Measurements from ENCODE around the gene ZMIZ1.

Gene ZMIZ1

GRCh38 chr10:79142064-79142491 is 73.3 kb downstream of the ZMIZ1 start:
- DNase-seq, result no peak

DNA sequence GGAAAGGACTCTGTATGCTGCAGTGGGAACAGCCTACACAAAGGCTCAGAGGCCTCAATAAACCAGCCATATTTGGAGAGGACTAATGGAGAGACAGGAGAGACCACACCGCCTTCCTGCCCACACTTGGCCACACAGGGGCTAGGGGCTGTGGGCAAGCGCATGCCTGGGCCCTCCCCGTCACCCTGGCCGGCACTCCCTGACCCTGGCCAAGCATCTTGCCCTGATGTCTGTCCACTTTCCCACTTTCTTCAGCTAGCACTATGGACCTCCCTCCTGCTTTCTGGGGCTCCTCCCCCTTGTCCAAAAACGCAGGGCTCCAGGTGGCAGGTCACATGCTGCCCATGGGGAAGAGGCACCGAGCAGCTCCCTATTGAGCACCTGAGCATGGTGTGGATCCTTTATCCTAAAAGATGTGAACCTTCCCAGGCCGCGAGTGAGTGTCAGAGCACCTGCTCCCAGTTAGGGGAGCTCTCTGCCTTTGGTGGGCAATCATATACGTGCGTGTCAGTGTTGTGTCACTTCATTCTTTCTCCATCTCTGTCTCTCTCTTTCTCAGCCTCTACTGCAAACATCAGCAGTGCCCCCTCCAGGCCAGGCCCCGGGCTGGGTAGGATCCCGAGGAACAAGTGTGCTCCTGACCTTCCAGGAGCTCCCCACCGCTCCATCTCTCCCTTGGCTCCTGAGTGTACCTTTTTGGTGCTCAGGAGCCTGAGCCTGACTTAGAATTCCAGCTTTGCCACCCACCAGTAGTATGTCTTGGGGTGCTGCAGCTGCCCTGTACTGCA is 74.0 kb downstream of the ZMIZ1 start:
- no peak for DNase-seq

- no peak for DNase-seq
These were observed 75.1 kb downstream of the ZMIZ1 start for GRCh38 chr10:79143879-79144278.

GRCh38 chr10:79144351-79145173 is 75.8 kb downstream of the ZMIZ1 start:
- DNase-seq, result no peak

GRCh38 chr10:79145174-79145483 is 76.4 kb downstream of the ZMIZ1 start:
- no peak for DNase-seq

- no peak for DNase-seq
These were observed 77.0 kb downstream of the ZMIZ1 start for GRCh38 chr10:79145517-79146470.

DNA sequence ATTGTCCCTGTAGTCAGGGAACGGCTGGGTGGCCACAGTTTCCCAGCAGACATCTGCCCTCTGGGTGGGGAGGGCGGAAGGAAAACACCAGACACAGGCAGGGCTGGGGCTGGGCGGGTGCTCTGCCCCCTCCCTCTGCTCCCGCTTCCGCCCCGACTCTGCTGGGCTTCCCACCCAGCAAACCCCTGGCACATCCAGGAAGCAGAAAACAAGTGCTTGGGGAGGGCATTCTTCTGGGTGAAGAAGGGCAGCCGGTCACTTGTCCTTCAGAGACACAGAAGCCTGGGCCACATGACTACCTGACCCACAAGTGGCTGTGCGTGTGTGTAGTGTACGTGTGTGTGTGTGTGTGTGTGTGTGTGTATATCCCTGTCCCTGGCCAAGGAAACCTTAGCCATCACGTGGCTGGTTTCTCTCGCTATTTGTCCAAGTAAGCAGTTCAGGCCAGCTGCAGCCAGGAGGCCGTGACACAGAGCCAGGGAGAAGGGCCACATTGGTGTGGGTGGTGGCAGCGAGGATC is 77.9 kb downstream of the ZMIZ1 start:
- DNase-seq, result no peak

- DNase-seq, result no peak
These were observed 78.5 kb downstream of the ZMIZ1 start for GRCh38 chr10:79147306-79147705.

DNA sequence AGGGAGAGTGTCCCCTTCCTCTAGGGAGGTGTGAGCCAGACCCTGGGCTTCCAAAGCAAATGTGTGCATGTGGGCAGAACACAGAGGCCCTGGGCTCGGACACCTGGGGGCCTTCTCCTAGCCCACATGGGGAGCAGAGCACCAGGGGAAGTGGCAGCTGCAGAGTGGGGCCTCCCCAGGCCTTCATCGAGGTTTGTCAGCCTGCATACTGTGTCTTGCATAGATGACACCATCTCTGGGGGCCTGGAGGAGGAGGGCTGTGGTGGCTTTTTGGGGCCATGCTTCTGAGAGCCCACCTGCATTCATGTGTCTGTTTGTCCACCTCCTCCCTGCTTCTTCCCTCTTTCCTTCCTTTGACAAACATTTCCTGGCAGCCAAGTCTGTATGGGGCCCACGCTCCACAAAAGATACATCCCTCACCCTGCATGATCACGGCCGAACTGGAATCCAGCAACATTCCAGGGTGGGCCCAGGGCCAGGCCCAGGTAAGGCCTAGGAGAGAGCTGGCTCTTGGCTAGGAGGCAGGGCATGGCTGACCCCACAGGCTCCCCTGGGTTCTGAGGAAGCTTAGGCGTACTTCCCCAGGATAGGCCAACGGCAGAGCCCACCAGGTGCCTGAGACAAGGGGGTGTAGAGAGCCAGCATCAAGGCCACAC is 79.2 kb downstream of the ZMIZ1 start:
- no peak for DNase-seq

- no peak for DNase-seq
These were observed 79.9 kb downstream of the ZMIZ1 start for GRCh38 chr10:79148452-79149344.

DNA sequence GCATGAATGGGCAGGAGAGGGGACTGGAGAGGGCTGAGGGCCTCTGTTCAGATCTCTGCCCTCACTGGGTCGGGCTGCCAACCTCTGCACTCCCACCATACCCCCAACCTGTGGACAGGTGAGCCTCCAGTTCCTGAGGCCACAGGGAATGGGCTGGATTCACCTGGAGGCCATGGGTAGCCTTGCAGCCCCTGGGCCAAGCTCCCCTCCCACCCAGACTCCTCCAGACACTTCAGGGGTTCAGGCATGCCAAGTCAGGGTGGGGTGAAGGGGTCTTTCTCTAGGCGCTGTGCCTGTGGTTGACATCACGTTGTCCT is 80.5 kb downstream of the ZMIZ1 start:
- no peak for DNase-seq

- no peak for DNase-seq
These were observed 81.1 kb downstream of the ZMIZ1 start for GRCh38 chr10:79149662-79150443.

GRCh38 chr10:79150444-79150754 is 81.6 kb downstream of the ZMIZ1 start:
- no peak for DNase-seq

DNA sequence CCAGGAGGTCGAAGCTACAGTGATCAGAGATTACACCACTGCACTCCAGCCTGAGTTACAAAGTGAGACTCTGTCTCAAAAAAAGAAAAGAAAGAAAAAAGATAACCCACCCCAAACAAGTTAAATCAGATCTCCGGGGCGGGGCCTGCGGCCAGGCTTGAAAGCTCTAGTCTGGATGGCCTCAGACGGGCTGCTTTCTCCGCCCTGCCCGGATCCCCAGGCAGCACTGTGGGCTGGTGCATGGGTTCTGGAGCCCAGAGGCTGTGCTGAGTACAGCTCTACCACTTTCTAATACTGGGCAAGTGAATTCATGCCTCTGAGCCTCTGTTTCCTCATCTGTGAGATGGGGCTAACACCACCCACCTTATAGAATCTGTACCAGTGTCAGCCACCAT is 83.7 kb downstream of the ZMIZ1 start:
- no peak for DNase-seq

DNA sequence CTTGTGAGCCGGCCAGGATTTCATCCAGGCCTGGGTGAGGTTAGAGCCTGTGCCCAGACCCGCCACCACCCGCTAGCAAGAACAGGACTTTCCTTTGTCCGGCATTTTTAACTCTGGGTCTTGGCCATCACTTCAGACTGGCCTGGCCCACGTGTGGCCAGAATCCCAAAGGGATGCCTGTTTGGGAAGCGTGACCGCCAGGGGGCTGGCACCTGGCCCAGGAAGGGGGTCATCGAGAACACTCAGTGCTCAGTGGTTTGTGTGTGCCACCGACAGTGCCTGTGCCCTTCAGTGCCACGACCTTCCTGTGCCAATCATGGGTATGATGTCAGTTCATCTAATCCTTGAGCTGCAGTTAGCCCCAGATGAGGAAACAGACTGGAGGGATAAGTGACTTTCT is 85.0 kb downstream of the ZMIZ1 start:
- no peak for DNase-seq

GRCh38 chr10:79155301-79156081 is 86.7 kb downstream of the ZMIZ1 start:
- no peak for DNase-seq

DNA sequence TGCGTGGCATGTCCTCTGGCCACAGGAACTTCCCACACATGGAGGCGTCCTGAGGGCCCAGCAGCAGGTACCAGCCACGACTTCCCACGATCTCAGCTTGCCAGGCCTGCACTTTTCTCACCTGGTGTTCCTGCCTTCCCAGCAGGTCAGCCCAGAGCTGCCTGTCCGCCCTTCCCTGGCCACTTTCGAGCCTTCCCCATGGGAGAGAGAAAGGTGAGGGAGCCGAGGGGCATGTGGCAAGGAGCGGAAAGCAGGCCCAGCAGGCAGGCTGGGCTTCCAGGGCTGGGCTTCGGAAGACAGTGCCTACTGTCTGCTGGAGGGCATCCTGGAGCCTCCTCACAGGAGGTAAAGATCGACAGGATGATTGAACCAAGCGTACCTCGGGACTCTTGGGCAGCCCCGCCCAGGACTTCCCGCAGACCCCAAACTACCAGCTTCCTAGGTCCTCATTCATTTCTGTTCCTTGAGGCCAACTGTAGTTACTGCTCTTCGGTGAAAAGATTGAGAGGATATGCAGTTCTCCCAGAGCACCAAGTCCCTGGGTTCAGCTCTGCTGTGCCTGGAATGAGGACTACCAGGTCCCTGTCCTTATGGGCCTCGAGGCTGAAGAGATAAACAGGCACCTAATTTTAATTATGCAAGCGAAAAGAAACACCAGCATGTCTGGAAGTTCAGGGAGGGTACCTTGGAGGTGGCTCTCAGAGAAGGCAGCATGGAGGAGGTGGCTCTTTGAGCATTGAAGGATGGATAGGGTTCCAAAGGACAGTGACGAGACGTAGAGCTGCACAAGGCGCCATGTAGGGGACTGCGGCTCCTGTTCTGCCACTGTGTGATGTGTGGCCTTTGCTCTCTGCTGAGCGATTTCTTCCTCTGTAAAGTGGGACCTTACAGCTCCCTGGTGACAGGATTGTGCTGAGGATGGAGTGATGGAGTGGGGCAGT is 87.8 kb downstream of the ZMIZ1 start:
- no peak for DNase-seq

DNA sequence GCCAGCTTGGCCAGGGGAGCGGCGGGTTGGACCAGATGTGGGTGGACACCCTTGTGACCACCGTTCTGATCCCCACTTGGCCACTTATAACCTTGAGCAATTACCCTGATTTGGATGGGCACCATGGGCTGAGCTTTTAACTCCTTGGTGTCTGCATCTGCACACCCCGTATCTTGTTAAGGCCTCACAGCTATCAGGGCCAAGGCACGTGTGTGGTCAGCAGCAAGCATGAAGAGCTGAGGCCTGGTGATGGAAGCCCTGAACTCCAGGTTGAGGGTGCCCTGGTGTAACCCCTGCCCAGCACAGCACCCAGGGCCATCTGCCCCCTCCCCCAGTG is 89.2 kb downstream of the ZMIZ1 start:
- no peak for DNase-seq
